GM23338 (cell line): Measurements from ENCODE around the gene MAPK11. TPM values are rescaled to one million over a fixed set of nuclear protein-coding genes. Genes with fewer than 3 reads are reported as not detected.

Experiments
- ATAC-seq: fragments of 200-7000 bp; cut with Tn5 transposase; 3 replicates; pipeline ENCODE4 v1.9.1; 2020
- DNase-seq: peaks from one replicate; pipeline ENCODE4 v3.0.0-alpha.2; 2015; ENCODE audit warnings: low spot score
- H2AFZ ChIP-seq: fragments of 200-600 bp; sonication (generic); 2 replicates; pipeline ENCODE4 v1.8.0; 2016; ENCODE audit warnings: antibody characterized with exemption, mild to moderate bottlenecking, moderate library complexity
- H3F3A ChIP-seq: fragments of 200-600 bp; sonication (generic); replicated peaks from 2 replicates; pipeline ENCODE4 v1.8.0; 2017; ENCODE audit warnings: antibody characterized with exemption, mixed run types, low read depth
- H3K27ac ChIP-seq: fragments of 200-600 bp; sonication (generic); 2 replicates; pipeline ENCODE4 v1.6.1; 2016; ENCODE audit warnings: low read depth
- H3K27me3 ChIP-seq: fragments of 200-600 bp; sonication (generic); 2 replicates; pipeline ENCODE4 v1.8.0; 2016; ENCODE audit warnings: mild to moderate bottlenecking, mixed run types, moderate library complexity; ENCODE audit not compliant: insufficient read depth
- H3K36me3 ChIP-seq: fragments of 200-600 bp; sonication (generic); 2 replicates; pipeline ENCODE4 v1.8.0; 2016; ENCODE audit warnings: mild to moderate bottlenecking; ENCODE audit not compliant: insufficient read depth
- H3K4me1 ChIP-seq: fragments of 200-600 bp; sonication (generic); 2 replicates; pipeline ENCODE4 v1.8.0; 2016; ENCODE audit warnings: mild to moderate bottlenecking, moderate library complexity; ENCODE audit not compliant: insufficient read depth
- H3K4me2 ChIP-seq: fragments of 200-600 bp; sonication (generic); 2 replicates; pipeline ENCODE4 v1.7.1; 2017; ENCODE audit warnings: mixed run types
- H3K4me3 ChIP-seq: fragments of 200-600 bp; sonication (generic); 2 replicates; pipeline ENCODE4 v1.6.1; 2016; ENCODE audit warnings: mixed run types
- H3K79me2 ChIP-seq: fragments of 200-600 bp; sonication (generic); replicated peaks from 2 replicates; pipeline ENCODE4 v1.8.0; 2017; ENCODE audit warnings: mild to moderate bottlenecking; ENCODE audit not compliant: insufficient read depth
- H3K9me2 ChIP-seq: fragments of 200-600 bp; sonication (generic); 2 replicates; pipeline ENCODE4 v1.8.0; 2017; ENCODE audit not compliant: insufficient read depth
- H4K20me1 ChIP-seq: fragments of 200-600 bp; sonication (generic); replicated peaks from 2 replicates; pipeline ENCODE4 v1.8.0; 2017; ENCODE audit warnings: mild to moderate bottlenecking; ENCODE audit not compliant: insufficient read depth
- H3K27ac Mint-ChIP-seq: 2 replicates; pipeline ENCODE4 v1.8.0; 2020; ENCODE audit warnings: inconsistent platforms, mild to moderate bottlenecking, moderate library complexity, mixed read lengths
- H3K27me3 Mint-ChIP-seq: 3 replicates; pipeline ENCODE4 v1.8.0; 2022; ENCODE audit warnings: low read depth, mild to moderate bottlenecking, moderate library complexity, mixed read lengths, inconsistent platforms; ENCODE audit not compliant: insufficient read depth, poor library complexity
- H3K36me3 Mint-ChIP-seq: 3 replicates; pipeline ENCODE4 v1.8.0; 2021; ENCODE audit warnings: low read depth, mild to moderate bottlenecking, inconsistent platforms, moderate library complexity, mixed read lengths
- H3K4me1 Mint-ChIP-seq: 3 replicates; pipeline ENCODE4 v1.8.0; 2020; ENCODE audit warnings: mild to moderate bottlenecking, inconsistent platforms, mixed read lengths
- H3K4me3 Mint-ChIP-seq: 3 replicates; pipeline ENCODE4 v1.8.0; 2021; ENCODE audit warnings: moderate library complexity, mild to moderate bottlenecking, inconsistent platforms, mixed read lengths
- H3K9me3 Mint-ChIP-seq: 3 replicates; pipeline ENCODE4 v1.8.0; 2020; ENCODE audit warnings: moderate library complexity, mild to moderate bottlenecking, inconsistent platforms, mixed read lengths
- CREB1 ChIP-seq: fragments of 250-450 bp; sonication (Bioruptor Pico); IDR thresholded peaks from 2 replicates; pipeline ENCODE4 v1.5.0; 2020; ENCODE audit warnings: low read depth, mild to moderate bottlenecking, moderate library complexity
- NANOG ChIP-seq: IDR thresholded peaks from 2 replicates; pipeline ENCODE4 v1.6.1; 2016; ENCODE audit warnings: antibody characterized with exemption, borderline replicate concordance
- POLR2AphosphoS5 ChIP-seq: IDR thresholded peaks from 2 replicates; pipeline ENCODE4 v1.6.1; 2016; ENCODE audit warnings: antibody characterized with exemption, low read depth
- STAT1 ChIP-seq: IDR thresholded peaks from one replicate; pipeline ENCODE4 v1.6.1; 2016; ENCODE audit warnings: antibody characterized with exemption; ENCODE audit not compliant: unreplicated experiment
- ZNF114 ChIP-seq: fragments of 250-450 bp; sonication (Bioruptor Pico); IDR thresholded peaks from 2 replicates; pipeline ENCODE4 v1.5.0; 2020; ENCODE audit warnings: mild to moderate bottlenecking, moderate library complexity
- polyA plus RNA-seq: library from polyadenylated mRNA; unstranded; fragments of >200 nt; fragmentation: Nextera tagmentation; extraction: Ambion mirVana; gene quantifications from 2 replicates; pipeline ENCODE4 v1.2.1, GENCODE V29; 2016
- total RNA-seq: library from RNA; depleted of rRNA; stranded (reverse); fragments of >200 nt; shearing (Covaris generic); gene quantifications from 2 replicates; pipeline ENCODE4 v1.2.3, GENCODE V29; 2014
- TF ChIP-seq, protein P1 (sequence below): fragments of 250-450 bp; sonication (Bioruptor Pico); IDR thresholded peaks from 2 replicates; pipeline ENCODE4 v1.5.0; 2020; ENCODE audit warnings: mild to moderate bottlenecking, moderate library complexity
- TF ChIP-seq, protein P2 (sequence below), 2 experiments: fragments of 200-600 bp in 1 of 2; sonication (generic) in 1 of 2; conservative IDR thresholded peaks; 2 replicates each; pipeline versions ENCODE4 v1.5.1 to v1.6.1; 2016 to 2017; ENCODE audit warnings: antibody characterized with exemption in 2 of 2, low read depth in 2 of 2, mild to moderate bottlenecking in 2 of 2, moderate library complexity in 1 of 2

Gene MAPK11
- total and polyA plus RNA-seq, 2 experiments from 2014 or later: 0.34 to 1.9 TPM

DNA sequence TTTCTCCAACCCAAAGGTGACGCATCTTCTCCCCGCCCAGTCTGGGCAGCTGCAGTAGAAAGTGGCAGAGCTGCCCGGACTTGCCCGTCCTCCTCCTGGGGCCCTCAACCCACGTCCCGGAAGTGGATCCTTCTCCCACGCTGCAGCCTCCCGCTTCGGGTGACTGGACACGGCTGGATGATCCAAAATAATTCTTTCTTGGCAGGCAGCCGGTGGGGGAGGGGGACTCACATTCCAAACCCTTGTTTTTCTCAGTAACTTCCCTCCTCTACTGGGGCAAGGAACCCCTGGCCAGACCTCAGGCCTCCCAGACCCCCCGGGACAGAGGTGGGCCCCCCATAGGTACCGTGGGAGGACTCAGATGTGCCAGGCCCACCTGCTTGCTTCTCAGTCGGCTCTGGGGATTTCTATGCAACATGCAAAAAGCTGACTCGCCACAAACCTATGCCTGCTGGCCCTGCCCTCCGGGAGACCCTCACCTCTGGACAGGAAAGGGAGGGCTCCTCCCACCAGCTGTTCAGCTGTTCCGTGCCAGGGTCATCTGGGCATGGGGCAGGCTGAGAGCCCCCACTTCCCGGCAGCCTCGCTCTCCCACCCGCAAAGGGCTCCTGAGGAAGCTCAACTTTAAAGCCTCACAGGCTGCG lies 35.9 kb upstream of the MAPK11 start (continued):
- TF ChIP-seq, protein P1, sequence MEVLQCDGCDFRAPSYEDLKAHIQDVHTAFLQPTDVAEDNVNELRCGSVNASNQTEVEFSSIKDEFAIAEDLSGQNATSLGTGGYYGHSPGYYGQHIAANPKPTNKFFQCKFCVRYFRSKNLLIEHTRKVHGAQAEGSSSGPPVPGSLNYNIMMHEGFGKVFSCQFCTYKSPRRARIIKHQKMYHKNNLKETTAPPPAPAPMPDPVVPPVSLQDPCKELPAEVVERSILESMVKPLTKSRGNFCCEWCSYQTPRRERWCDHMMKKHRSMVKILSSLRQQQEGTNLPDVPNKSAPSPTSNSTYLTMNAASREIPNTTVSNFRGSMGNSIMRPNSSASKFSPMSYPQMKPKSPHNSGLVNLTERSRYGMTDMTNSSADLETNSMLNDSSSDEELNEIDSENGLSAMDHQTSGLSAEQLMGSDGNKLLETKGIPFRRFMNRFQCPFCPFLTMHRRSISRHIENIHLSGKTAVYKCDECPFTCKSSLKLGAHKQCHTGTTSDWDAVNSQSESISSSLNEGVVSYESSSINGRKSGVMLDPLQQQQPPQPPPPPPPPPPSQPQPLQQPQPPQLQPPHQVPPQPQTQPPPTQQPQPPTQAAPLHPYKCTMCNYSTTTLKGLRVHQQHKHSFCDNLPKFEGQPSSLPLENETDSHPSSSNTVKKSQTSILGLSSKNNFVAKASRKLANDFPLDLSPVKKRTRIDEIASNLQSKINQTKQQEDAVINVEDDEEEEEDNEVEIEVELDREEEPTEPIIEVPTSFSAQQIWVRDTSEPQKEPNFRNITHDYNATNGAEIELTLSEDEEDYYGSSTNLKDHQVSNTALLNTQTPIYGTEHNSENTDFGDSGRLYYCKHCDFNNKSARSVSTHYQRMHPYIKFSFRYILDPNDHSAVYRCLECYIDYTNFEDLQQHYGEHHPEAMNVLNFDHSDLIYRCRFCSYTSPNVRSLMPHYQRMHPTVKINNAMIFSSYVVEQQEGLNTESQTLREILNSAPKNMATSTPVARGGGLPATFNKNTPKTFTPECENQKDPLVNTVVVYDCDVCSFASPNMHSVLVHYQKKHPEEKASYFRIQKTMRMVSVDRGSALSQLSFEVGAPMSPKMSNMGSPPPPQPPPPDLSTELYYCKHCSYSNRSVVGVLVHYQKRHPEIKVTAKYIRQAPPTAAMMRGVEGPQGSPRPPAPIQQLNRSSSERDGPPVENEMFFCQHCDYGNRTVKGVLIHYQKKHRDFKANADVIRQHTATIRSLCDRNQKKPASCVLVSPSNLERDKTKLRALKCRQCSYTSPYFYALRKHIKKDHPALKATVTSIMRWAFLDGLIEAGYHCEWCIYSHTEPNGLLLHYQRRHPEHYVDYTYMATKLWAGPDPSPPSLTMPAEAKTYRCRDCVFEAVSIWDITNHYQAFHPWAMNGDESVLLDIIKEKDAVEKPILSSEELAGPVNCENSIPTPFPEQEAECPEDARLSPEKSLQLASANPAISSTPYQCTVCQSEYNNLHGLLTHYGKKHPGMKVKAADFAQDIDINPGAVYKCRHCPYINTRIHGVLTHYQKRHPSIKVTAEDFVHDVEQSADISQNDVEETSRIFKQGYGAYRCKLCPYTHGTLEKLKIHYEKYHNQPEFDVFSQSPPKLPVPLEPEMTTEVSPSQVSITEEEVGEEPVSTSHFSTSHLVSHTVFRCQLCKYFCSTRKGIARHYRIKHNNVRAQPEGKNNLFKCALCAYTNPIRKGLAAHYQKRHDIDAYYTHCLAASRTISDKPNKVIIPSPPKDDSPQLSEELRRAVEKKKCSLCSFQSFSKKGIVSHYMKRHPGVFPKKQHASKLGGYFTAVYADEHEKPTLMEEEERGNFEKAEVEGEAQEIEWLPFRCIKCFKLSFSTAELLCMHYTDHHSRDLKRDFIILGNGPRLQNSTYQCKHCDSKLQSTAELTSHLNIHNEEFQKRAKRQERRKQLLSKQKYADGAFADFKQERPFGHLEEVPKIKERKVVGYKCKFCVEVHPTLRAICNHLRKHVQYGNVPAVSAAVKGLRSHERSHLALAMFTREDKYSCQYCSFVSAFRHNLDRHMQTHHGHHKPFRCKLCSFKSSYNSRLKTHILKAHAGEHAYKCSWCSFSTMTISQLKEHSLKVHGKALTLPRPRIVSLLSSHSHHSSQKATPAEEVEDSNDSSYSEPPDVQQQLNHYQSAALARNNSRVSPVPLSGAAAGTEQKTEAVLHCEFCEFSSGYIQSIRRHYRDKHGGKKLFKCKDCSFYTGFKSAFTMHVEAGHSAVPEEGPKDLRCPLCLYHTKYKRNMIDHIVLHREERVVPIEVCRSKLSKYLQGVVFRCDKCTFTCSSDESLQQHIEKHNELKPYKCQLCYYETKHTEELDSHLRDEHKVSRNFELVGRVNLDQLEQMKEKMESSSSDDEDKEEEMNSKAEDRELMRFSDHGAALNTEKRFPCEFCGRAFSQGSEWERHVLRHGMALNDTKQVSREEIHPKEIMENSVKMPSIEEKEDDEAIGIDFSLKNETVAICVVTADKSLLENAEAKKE (CRISPR knock-in tag): no peak
- TF ChIP-seq CREB1: no peak
- TF ChIP-seq POLR2AphosphoS5: no peak
- no peak for TF ChIP-seq STAT1
- TF ChIP-seq ZNF114: no peak
- TF ChIP-seq, protein P2, sequence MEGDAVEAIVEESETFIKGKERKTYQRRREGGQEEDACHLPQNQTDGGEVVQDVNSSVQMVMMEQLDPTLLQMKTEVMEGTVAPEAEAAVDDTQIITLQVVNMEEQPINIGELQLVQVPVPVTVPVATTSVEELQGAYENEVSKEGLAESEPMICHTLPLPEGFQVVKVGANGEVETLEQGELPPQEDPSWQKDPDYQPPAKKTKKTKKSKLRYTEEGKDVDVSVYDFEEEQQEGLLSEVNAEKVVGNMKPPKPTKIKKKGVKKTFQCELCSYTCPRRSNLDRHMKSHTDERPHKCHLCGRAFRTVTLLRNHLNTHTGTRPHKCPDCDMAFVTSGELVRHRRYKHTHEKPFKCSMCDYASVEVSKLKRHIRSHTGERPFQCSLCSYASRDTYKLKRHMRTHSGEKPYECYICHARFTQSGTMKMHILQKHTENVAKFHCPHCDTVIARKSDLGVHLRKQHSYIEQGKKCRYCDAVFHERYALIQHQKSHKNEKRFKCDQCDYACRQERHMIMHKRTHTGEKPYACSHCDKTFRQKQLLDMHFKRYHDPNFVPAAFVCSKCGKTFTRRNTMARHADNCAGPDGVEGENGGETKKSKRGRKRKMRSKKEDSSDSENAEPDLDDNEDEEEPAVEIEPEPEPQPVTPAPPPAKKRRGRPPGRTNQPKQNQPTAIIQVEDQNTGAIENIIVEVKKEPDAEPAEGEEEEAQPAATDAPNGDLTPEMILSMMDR (conservative IDR thresholded peaks at IDR 0.05; ENCODE audit: low read depth in 2 of 2): no peak

- Histone ChIP-seq H3K4me1 (peaks cover 19% of the 10 kb centered on the region; the same call in 1 of the 2 replicates), H3K4me2 (peak overlapping the region; percentile 88), H3K79me2 (no peaks in the 10 kb centered on the region), H3F3A (0 out of 2 replicates have a peak, but pooled peaks cover 6% of the 10 kb centered on the region), H3K9me2 (no peaks in the 10 kb centered on the region), H4K20me1 (peaks cover 5% of the 10 kb centered on the region), H3K27me3 (peaks cover 11% of the 10 kb centered on the region), H2AFZ (no peak overlapping the region), H3K27ac (no peak overlapping the region), H3K36me3 (no peaks in the 10 kb centered on the region), H3K4me3 (peak overlapping the region; percentile 69; the same call in 1 of the 2 replicates)
- Mint-ChIP-seq H3K27ac (no peak overlapping the region), H3K9me3 (no peaks in the 10 kb centered on the region), H3K36me3 (no peaks in the 10 kb centered on the region), H3K4me3 (peak overlapping the region; percentile 70; the same call in 1 of the 3 replicates), H3K27me3 (peaks cover 29% of the 10 kb centered on the region), H3K4me1 (peaks cover 20% of the 10 kb centered on the region)
- ATAC-seq: no peak
- no peak for DNase-seq
- TF ChIP-seq NANOG (no peak), STAT1 (no peak)
- TF ChIP-seq, protein P1 (CRISPR knock-in tag): no peak
These were observed 35.3 kb upstream of the MAPK11 start for GRCh38 chr22:50305393-50305922.
